Liver (tissue), 9 donors: Measurements from ENCODE around the gene SDC1. TPM values are rescaled to one million over a fixed set of nuclear protein-coding genes. Genes with fewer than 3 reads are reported as not detected.
"Not testable (repeated sequence)": the region's sequence is repeated elsewhere in the genome, so short reads cannot be mapped to it uniquely, and the experiment has no call there.

Source experiments
- DNase-seq: peaks from one replicate; pipeline ENCODE4 v3.0.0-alpha.2; 2017; ENCODE audit warnings: low spot score
- H3K27ac ChIP-seq, 2 donors: one replicate each; pipeline ENCODE4 v1.7.0; 2013; ENCODE audit warnings: inconsistent platforms in 2 of 2, low read length in 2 of 2, control low read depth in 1 of 2, low read depth in 1 of 2, mild to moderate bottlenecking in 1 of 2
- H3K27me3 ChIP-seq, 4 donors: one replicate each; pipeline versions ENCODE4 v1.6.1 to v1.7.0; 2013; ENCODE audit warnings: low read length in 3 of 4, inconsistent platforms in 1 of 4, mild to moderate bottlenecking in 1 of 4, moderate library complexity in 1 of 4; ENCODE audit not compliant: control insufficient read depth in 4 of 4, insufficient read depth in 4 of 4
- H3K36me3 ChIP-seq, 4 donors: one replicate each; pipeline versions ENCODE4 v1.6.1 to v1.7.0; 2013; ENCODE audit warnings: low read length in 3 of 4, mild to moderate bottlenecking in 3 of 4, low read depth in 1 of 4, moderate library complexity in 1 of 4; ENCODE audit not compliant: control insufficient read depth in 4 of 4, insufficient read depth in 3 of 4
- H3K4me1 ChIP-seq, 4 donors: one replicate each; pipeline versions ENCODE4 v1.6.1 to v1.7.0; 2013; ENCODE audit warnings: low read length in 3 of 4, mild to moderate bottlenecking in 3 of 4, moderate library complexity in 1 of 4; ENCODE audit not compliant: control insufficient read depth in 4 of 4, insufficient read depth in 4 of 4
- H3K4me3 ChIP-seq, 3 donors: one replicate each; pipeline versions ENCODE4 v1.6.1 to v1.7.0; 2013; ENCODE audit warnings: low read length in 3 of 3, control low read depth in 1 of 3, low read depth in 1 of 3, mild to moderate bottlenecking in 1 of 3
- H3K9ac ChIP-seq, 2 donors: one replicate each; pipeline ENCODE4 v1.7.0; 2013; ENCODE audit warnings: low read length in 2 of 2, mild to moderate bottlenecking in 2 of 2, moderate library complexity in 2 of 2, control low read depth in 1 of 2, low read depth in 1 of 2
- H3K9me3 ChIP-seq, 4 donors: one replicate each; pipeline versions ENCODE4 v1.6.1 to v1.7.0; 2013; ENCODE audit warnings: low read length in 3 of 4; ENCODE audit not compliant: control insufficient read depth in 4 of 4
- ATF3 ChIP-seq: IDR thresholded peaks from 2 replicates; pipeline ENCODE4 v1.6.1; 2016; ENCODE audit warnings: antibody characterized with exemption
- EGR1 ChIP-seq, 2 donors: IDR thresholded peaks; 2 replicates each; pipeline ENCODE4 v1.6.1; 2016 to 2018; ENCODE audit warnings: antibody characterized with exemption in 2 of 2, low read depth in 2 of 2
- GABPA ChIP-seq, 2 donors: IDR thresholded peaks in 1 of 2; conservative IDR thresholded peaks in 1 of 2; 2 replicates each; pipeline ENCODE4 v1.6.1; 2016; ENCODE audit warnings: antibody characterized with exemption in 2 of 2, mild to moderate bottlenecking in 1 of 2, moderate library complexity in 1 of 2
- HNF4A ChIP-seq, 2 donors: conservative IDR thresholded peaks; 2 replicates each; pipeline ENCODE4 v1.6.1; 2016; ENCODE audit warnings: antibody characterized with exemption in 2 of 2, mild to moderate bottlenecking in 2 of 2
- JUND ChIP-seq, 2 donors: IDR thresholded peaks; 2 replicates each; pipeline ENCODE4 v1.6.1; 2016; ENCODE audit warnings: antibody characterized with exemption in 2 of 2
- REST ChIP-seq: IDR thresholded peaks from 2 replicates; pipeline ENCODE4 v1.6.1; 2016; ENCODE audit warnings: antibody characterized with exemption, mild to moderate bottlenecking
- TAF1 ChIP-seq: conservative IDR thresholded peaks from 2 replicates; pipeline ENCODE4 v1.6.1; 2016; ENCODE audit warnings: antibody characterized with exemption, mild to moderate bottlenecking
- YY1 ChIP-seq: IDR thresholded peaks from 2 replicates; pipeline ENCODE4 v1.6.1; 2016; ENCODE audit warnings: antibody characterized with exemption, mild to moderate bottlenecking
- WGBS: extraction: QIAGEN DNeasy Blood & Tissue Kit; methylation state at CpG from one replicate; pipeline ENCODE4 v1.1.7; 2013; 5-methylcytosine and 5-hydroxymethylcytosine counted together
- polyA plus RNA-seq, 2 donors: library from polyadenylated mRNA; stranded (reverse) in 1 of 2; unstranded in 1 of 2; fragments of 200-250 nt in 1 of 2; fragments of >200 nt in 1 of 2; fragmentation: Nextera tagmentation in 1 of 2; extraction: Ambion mirVana in 1 of 2; gene quantifications; one replicate each; pipeline versions ENCODE4 v1.2.1 to v1.2.3, GENCODE V29; 2013 to 2015
- total RNA-seq, 2 donors: library from RNA; depleted of rRNA; stranded (reverse); fragments of >200 nt; gene quantifications; one replicate each; pipeline ENCODE4 v1.2.3, GENCODE V29; 2014
- donor health status: healthy.
- donor health status: healthy.
- donor health status: healthy.
- donor health status: healthy.
- donor health status: healthy.

SDC1 gene
- total RNA-seq (100 to 1,000 TPM in 1 of 2 donors, 10 to 100 TPM in 1; 99.6 to 269 TPM), polyA plus RNA-seq (100 to 1,000 TPM; 124 to 363 TPM)

GRCh38 chr2:20224716-20225293 lies at the start of gene SDC1:
TSS of gene SDC1 (minus strand) at chr2:20225130. CDS start at chr2:20224867, 263 bp downstream.
- H3K4me3 ChIP-seq, result peak within 1 kb of the TSS; percentile 78 to 92 (median 83)
- H3K36me3 ChIP-seq, result no peaks in the 10 kb centered on the region
- DNase-seq, result peak; percentile 74
- peaks cover 7 to 43% (median 33%) of the 10 kb centered on the region in 4 donors for H3K4me1 ChIP-seq
- no peaks in the 10 kb centered on the region for H3K27me3 ChIP-seq
- under 1% methylated on average over 65 of the region's 65 CpGs for WGBS
- peak within 1 kb of the TSS; percentile 89 to 96 for H3K9ac ChIP-seq
- peak within 1 kb of the TSS; percentile 94 to 98 for H3K27ac ChIP-seq
- no peak for TF ChIP-seq EGR1 (IDR thresholded peaks at IDR 0.05; ENCODE audit: low read depth in 2 of 2)
- TF ChIP-seq REST, result peak; percentile 72
- TF ChIP-seq JUND (IDR thresholded peaks at IDR 0.05), result no peak
- TF ChIP-seq TAF1, result peak; percentile 75
- H3K9me3 ChIP-seq, result no peaks in the 10 kb centered on the region

- no peaks in the 10 kb centered on the region for H3K4me1 ChIP-seq
- no peaks in the 10 kb centered on the region for H3K27me3 ChIP-seq
- H3K36me3 ChIP-seq, result peaks cover 0 to 6% (median 2%) of the 10 kb centered on the region in 4 donors
- DNase-seq, result no peak
- no peaks in the 10 kb centered on the region for H3K9me3 ChIP-seq
- no peak overlapping the region for H3K9ac ChIP-seq
- WGBS, result 94% methylated on average over 4 of the region's 4 CpGs
- no peak overlapping the region for H3K4me3 ChIP-seq
- H3K27ac ChIP-seq, result no peak overlapping the region
- TF ChIP-seq GABPA (IDR thresholded peaks at IDR 0.05 in 1 of 2, conservative IDR thresholded peaks at IDR 0.05 in 1 of 2), result no peak
Measured at GRCh38 chr2:20273042-20273441, 48.1 kb upstream of the SDC1 start.

- 90% methylated on average over 6 of the region's 6 CpGs for WGBS
- not testable (repeated sequence) for DNase-seq
Measured at GRCh38 chr2:20268317-20268716, 43.4 kb upstream of the SDC1 start.

GRCh38 chr2:20267529-20267928 lies 42.6 kb upstream of the SDC1 start:
- TF ChIP-seq YY1 (no peak), TAF1 (no peak), ATF3 (no peak), JUND (IDR thresholded peaks at IDR 0.05) (no peak), HNF4A (conservative IDR thresholded peaks at IDR 0.05) (peak in 1 of 2 donors; percentile 24)
- Histone ChIP-seq H3K36me3 (peaks cover 3 to 8% (median 3%) of the 10 kb centered on the region in 4 donors), H3K9ac (no peak overlapping the region), H3K4me3 (no peak overlapping the region), H3K27ac (no peak overlapping the region), H3K9me3 (no peaks in the 10 kb centered on the region), H3K4me1 (peaks cover 0 to 4% (median 2%) of the 10 kb centered on the region in 4 donors), H3K27me3 (no peaks in the 10 kb centered on the region)
- no peak for DNase-seq
- WGBS, result 90% methylated on average over 2 of the region's 2 CpGs

More at GRCh38 chr2:20268317-20268716, 43.4 kb upstream of the SDC1 start:
- H3K4me1 ChIP-seq, H3K9ac ChIP-seq, H3K27me3 ChIP-seq, H3K27ac ChIP-seq, H3K36me3 ChIP-seq, H3K9me3 ChIP-seq, H3K4me3 ChIP-seq: not testable (repeated sequence)
